Vagina (tissue), 2 donors: Measurements from ENCODE around the gene LYG1. TPM values are rescaled to one million over a fixed set of nuclear protein-coding genes. Genes with fewer than 3 reads are reported as not detected.
"Not testable (repeated sequence)": the region's sequence is repeated elsewhere in the genome, so short reads cannot be mapped to it uniquely, and the experiment has no call there.

Source experiments
- DNase-seq, 2 donors: peaks; one replicate each; pipeline ENCODE4 v3.0.0-alpha.2; 2017; ENCODE audit errors: extremely low spot score in 2 of 2
- H3K27ac ChIP-seq: fragments of 200-600 bp; sonication (generic); one replicate; pipeline ENCODE4 v1.5.1; 2019
- H3K27me3 ChIP-seq: fragments of 200-600 bp; sonication (generic); one replicate; pipeline ENCODE4 v1.5.1; 2019
- H3K36me3 ChIP-seq, 2 donors: fragments of 200-600 bp; sonication (generic); one replicate each; pipeline ENCODE4 v1.5.1; 2017 to 2019
- H3K4me1 ChIP-seq: fragments of 200-600 bp; sonication (generic); one replicate; pipeline ENCODE4 v1.5.1; 2019
- H3K4me3 ChIP-seq, 2 donors: fragments of 200-600 bp; sonication (generic); 1 replicate in 1 of 2; 2 replicates in 1 of 2; pipeline ENCODE4 v1.5.1; 2016 to 2019
- H3K9me3 ChIP-seq: fragments of 200-600 bp; sonication (generic); one replicate; pipeline ENCODE4 v1.5.1; 2019
- POLR2A ChIP-seq, 2 donors: fragments of 450-650 bp; IDR thresholded peaks; one replicate each; pipeline ENCODE4 v1.6.1; 2017; ENCODE audit warnings: antibody characterized with exemption in 2 of 2, mild to moderate bottlenecking in 2 of 2, moderate library complexity in 2 of 2
- POLR2AphosphoS5 ChIP-seq, 2 donors: sonication (generic); formaldehyde crosslinking; IDR thresholded peaks; one replicate each; pipeline ENCODE4 v1.9.0; 2017; ENCODE audit warnings: antibody characterized with exemption in 2 of 2, mild to moderate bottlenecking in 2 of 2, low read depth in 1 of 2; ENCODE audit not compliant: insufficient read depth in 1 of 2
- intact Hi-C: fragments of 100-400 bp; cut with DNase I; formaldehyde crosslinking; loops from one replicate; pipeline ENCODE4 v1.15.1; 2023
- total RNA-seq: library from RNA; depleted of rRNA; stranded (reverse); fragments of >200 nt; gene quantifications from one replicate; pipeline ENCODE4 v1.2.3, GENCODE V29; 2016
- TF ChIP-seq, protein P1 (sequence below), 3 experiments: fragments of 450-650 bp in 2 of 3; fragments of 200-600 bp in 1 of 3; sonication (generic) in 1 of 3; IDR thresholded peaks; one replicate each; pipeline ENCODE4 v1.5.1; 2017 to 2019; ENCODE audit warnings: antibody characterized with exemption in 3 of 3, mild to moderate bottlenecking in 2 of 3, moderate library complexity in 2 of 3

LYG1 gene
- not detected for total RNA-seq

DNA sequence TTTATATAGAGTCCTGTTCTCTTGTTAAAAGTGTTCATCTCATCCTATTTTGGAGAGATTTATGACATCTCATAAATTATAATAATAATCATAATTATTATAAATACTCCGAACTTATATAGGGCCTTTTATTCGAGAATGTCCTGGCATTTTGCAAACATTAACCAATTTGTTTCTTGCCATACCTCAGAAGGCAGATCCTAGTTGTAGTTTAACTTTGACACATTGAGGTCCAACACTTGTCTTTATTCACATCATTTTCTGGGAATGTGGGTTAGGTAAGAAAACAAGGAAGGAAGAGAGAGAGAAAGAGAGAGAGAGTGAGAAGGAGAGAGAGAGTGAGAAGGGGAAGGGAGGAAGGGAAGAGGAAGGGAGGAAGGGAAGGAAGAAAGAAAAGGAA lies at the start of gene LYG1:
Gene LYG1 (minus strand): TSS at position 101 of the 400 bp plus-strand sequence. CDS start 5,527 bp downstream, outside the sequence.
- H3K27me3 ChIP-seq, H3K36me3 ChIP-seq, H3K4me3 ChIP-seq, DNase-seq, H3K27ac ChIP-seq, H3K9me3 ChIP-seq, H3K4me1 ChIP-seq, intact Hi-C loops: not testable (repeated sequence)

DNA sequence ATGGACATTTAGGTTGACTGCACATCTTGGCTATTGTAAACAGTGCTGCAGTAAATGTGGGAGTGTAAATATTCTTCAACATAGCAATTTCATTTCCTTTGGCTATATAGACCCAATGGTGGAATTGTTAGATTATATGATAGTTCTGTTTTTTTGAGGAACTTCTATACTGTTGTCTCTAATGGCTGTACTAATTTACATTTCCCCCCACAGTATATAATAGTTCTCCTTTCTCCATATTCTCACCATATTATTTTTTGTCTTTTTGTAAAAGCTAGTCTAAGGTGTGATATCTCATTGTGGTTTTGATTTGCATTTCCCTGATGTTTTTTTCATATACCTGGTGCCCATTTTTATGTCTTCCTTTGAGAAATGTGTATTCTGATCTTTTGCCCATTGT lies 49.2 kb upstream of the LYG1 start:
- H3K27me3 ChIP-seq: no peaks in the 10 kb centered on the region
- no peaks in the 10 kb centered on the region for H3K36me3 ChIP-seq
- intact Hi-C loops: no loop called here
- H3K4me1 ChIP-seq: peaks cover 15% of the 10 kb centered on the region
- TF ChIP-seq POLR2AphosphoS5 (IDR thresholded peaks at IDR 0.05; ENCODE audit: insufficient read depth in 1 of 2, low read depth in 1 of 2) (no peak), POLR2A (IDR thresholded peaks at IDR 0.05) (no peak)
- TF ChIP-seq, protein P1, sequence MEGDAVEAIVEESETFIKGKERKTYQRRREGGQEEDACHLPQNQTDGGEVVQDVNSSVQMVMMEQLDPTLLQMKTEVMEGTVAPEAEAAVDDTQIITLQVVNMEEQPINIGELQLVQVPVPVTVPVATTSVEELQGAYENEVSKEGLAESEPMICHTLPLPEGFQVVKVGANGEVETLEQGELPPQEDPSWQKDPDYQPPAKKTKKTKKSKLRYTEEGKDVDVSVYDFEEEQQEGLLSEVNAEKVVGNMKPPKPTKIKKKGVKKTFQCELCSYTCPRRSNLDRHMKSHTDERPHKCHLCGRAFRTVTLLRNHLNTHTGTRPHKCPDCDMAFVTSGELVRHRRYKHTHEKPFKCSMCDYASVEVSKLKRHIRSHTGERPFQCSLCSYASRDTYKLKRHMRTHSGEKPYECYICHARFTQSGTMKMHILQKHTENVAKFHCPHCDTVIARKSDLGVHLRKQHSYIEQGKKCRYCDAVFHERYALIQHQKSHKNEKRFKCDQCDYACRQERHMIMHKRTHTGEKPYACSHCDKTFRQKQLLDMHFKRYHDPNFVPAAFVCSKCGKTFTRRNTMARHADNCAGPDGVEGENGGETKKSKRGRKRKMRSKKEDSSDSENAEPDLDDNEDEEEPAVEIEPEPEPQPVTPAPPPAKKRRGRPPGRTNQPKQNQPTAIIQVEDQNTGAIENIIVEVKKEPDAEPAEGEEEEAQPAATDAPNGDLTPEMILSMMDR (IDR thresholded peaks at IDR 0.05): no peak
- H3K4me3 ChIP-seq: no peak overlapping the region
- no peak overlapping the region for H3K27ac ChIP-seq
- no peaks in the 10 kb centered on the region for H3K9me3 ChIP-seq
- DNase-seq: no peak

DNA sequence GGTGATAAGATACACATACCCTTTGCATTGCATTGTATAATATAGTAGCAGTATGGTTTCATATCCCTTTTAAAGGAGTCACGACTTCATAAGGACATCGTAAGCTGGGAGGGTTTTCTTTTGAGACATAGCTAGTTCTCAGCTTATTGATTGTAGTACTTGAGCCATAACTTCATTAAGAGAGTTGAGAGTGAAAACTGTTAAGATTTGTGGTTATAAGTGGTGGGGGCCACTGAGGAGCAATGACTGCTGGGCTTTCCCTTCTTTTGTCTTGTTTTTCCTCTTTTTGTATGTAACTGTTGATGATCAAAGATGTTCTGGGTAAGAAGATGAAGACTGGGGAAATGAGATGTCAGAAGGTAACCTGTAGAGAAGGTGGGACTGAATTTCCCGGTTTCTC lies 47.2 kb upstream of the LYG1 start:
- Histone ChIP-seq H3K27me3 (no peaks in the 10 kb centered on the region), H3K4me1 (peaks cover 15% of the 10 kb centered on the region), H3K9me3 (no peaks in the 10 kb centered on the region), H3K36me3 (no peaks in the 10 kb centered on the region), H3K4me3 (no peak overlapping the region), H3K27ac (no peak overlapping the region)
- intact Hi-C loops: loop anchor here (10.0 kb wide), 1 partner anchor 137 kb away; no protein-coding TSS in a partner anchor
- TF ChIP-seq, protein P1 (IDR thresholded peaks at IDR 0.05): no peak
- TF ChIP-seq POLR2AphosphoS5 (IDR thresholded peaks at IDR 0.05; ENCODE audit: insufficient read depth in 1 of 2, low read depth in 1 of 2) (no peak), POLR2A (IDR thresholded peaks at IDR 0.05) (no peak)
- no peak for DNase-seq

DNA sequence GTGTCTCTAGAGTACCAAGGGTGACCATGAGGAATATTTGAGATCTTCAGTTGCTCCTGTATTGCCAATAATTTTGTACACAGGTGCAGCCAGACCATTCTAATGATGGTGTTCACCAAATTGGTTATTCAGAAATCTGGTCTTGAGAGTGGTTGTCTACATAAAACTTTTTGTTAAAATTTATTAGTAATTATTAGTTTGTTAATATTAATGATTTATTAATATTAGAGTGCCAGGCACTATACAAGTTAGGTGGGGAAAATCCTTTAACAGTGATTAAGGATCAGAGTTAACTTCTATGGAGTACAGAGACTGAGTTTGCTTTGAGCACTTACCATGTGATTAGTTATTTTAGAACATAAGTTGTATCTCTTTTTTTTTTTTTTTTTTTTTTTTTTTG lies 45.2 kb upstream of the LYG1 start:
- Histone ChIP-seq H3K9me3 (no peaks in the 10 kb centered on the region), H3K27ac (no peak overlapping the region), H3K27me3 (no peaks in the 10 kb centered on the region), H3K4me1 (peaks cover 15% of the 10 kb centered on the region), H3K36me3 (no peaks in the 10 kb centered on the region), H3K4me3 (no peak overlapping the region)
- intact Hi-C loops: loop anchor here (10.0 kb wide), 1 partner anchor 139 kb away; no protein-coding TSS in a partner anchor
- no peak for TF ChIP-seq POLR2A (IDR thresholded peaks at IDR 0.05)
- no peak for TF ChIP-seq POLR2AphosphoS5 (IDR thresholded peaks at IDR 0.05; ENCODE audit: insufficient read depth in 1 of 2, low read depth in 1 of 2)
- TF ChIP-seq, protein P1 (IDR thresholded peaks at IDR 0.05): no peak
- DNase-seq: no peak

DNA sequence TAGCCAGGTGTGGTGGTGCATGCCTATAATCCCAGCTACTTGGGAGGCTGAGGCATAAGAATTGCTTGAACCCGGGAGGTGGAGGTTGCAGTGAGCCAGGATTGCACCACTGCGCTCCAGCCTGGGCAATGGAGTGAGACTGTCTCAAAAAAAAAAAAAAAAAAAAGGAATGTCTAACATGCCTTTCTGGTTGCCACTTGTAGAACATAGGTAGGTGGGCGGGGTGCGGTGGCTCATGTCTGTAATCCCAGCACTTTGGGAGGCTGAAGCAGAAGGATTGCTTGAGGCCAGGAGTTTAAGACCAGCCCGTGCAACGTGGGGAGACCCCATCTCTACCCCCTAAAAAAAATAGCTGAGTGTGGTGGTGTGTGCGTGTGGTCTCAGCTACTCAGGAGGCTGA lies 44.4 kb upstream of the LYG1 start:
- intact Hi-C loops: loop anchor here (10.0 kb wide), 1 partner anchor 139 kb away; no protein-coding TSS in a partner anchor

DNA sequence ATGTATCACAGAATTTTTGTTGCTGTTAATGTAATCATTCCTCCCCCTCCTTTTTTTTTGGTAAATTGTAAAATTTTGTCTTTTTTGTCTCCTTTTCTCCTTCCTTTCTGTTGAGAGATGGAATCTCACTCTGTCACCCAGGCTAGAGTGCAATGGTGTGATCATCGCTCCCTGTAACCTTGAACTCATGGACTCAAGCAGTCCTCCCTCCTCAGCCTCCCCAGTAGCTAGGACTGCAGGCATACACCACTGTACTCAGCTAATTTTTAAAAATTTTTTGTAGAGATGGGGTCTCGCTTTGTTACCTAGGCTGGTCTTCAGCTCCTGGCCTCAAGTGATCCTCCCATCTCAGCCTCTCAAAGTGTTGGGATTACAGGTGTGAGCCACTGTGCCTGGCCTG lies 41.5 kb upstream of the LYG1 start:
- Histone ChIP-seq H3K27me3 (no peaks in the 10 kb centered on the region), H3K27ac (no peak overlapping the region), H3K4me3 (no peak overlapping the region), H3K36me3 (no peaks in the 10 kb centered on the region), H3K4me1 (peaks cover 25% of the 10 kb centered on the region), H3K9me3 (no peaks in the 10 kb centered on the region)
- TF ChIP-seq, protein P1 (IDR thresholded peaks at IDR 0.05): no peak
- TF ChIP-seq POLR2A (IDR thresholded peaks at IDR 0.05) (no peak), POLR2AphosphoS5 (IDR thresholded peaks at IDR 0.05; ENCODE audit: insufficient read depth in 1 of 2, low read depth in 1 of 2) (no peak)
- no peak for DNase-seq
- intact Hi-C loops: loop anchor here (10.0 kb wide), 1 partner anchor 142 kb away; no protein-coding TSS in a partner anchor

More for the DNA sequence above, 44.4 kb upstream of the LYG1 start:
- not testable (repeated sequence) for H3K27me3 ChIP-seq, DNase-seq, H3K36me3 ChIP-seq, H3K9me3 ChIP-seq, H3K4me3 ChIP-seq, H3K27ac ChIP-seq
- H3K4me1 ChIP-seq: peaks cover 15% of the 10 kb centered on the region
